ENCODE data around the gene CYP1A2.

GRCh38 chr15:74781431-74782258 is 33.0 kb downstream of the CYP1A2 start, which contains the start of gene CSK:
- TF ChIP-seq CTCF (conservative IDR thresholded peaks at IDR 0.05 in 1 of 2, IDR thresholded peaks at IDR 0.05 in 1 of 2; ENCODE audit: extremely low read depth in 1 of 2, insufficient read depth in 1 of 2, low read depth in 1 of 2, low read length in 2 of 2) (peak; percentile 32 to 58), EZH2 (IDR thresholded peaks at IDR 0.05; ENCODE audit: borderline replicate concordance, low read length) (no peak)

All from mammary epithelial cell (primary cell).